AG04449 (cell line): Measurements from ENCODE around the gene MYO5A.

Experiments
- CTCF ChIA-PET: fragments of 350-600 bp; formaldehyde crosslinking; extraction: SDS; loops from one replicate; lab custom pipeline; 2021; ENCODE audit warnings: antibody characterized with exemption; lab: Yijun Ruan, JAX
- POLR2A ChIA-PET: fragments of 400-600, 350-600 bp; formaldehyde crosslinking; extraction: SDS; loops from one replicate; lab custom pipeline; 2020; ENCODE audit warnings: antibody characterized with exemption, inconsistent platforms; lab: Yijun Ruan, JAX
- DNase-seq: peaks from one replicate; pipeline ENCODE4 v3.0.0-alpha.2; 2010; ENCODE audit warnings: low read depth, low spot score
- H3K4me3 ChIP-seq: 2 replicates; pipeline ENCODE4 v1.5.1; 2011; ENCODE audit warnings: low read depth, mild to moderate bottlenecking, control low read depth, low read length
- CTCF ChIP-seq: IDR thresholded peaks from one replicate; pipeline ENCODE4 v1.5.1; 2011; ENCODE audit warnings: mild to moderate bottlenecking, moderate library complexity, low read length, control low read depth, inconsistent platforms; ENCODE audit not compliant: insufficient read depth; ENCODE audit errors: missing control alignments

The MYO5A gene

GRCh38 chr15:52481915-52482314 is 46.8 kb downstream of the MYO5A start:
- CTCF ChIA-PET: interaction anchor here (1.2 kb wide), 1 partner anchor 15 kb away, joined by 3 read pairs; no protein-coding TSS in a partner anchor
- DNase-seq: peak; percentile 57
- no peak for TF ChIP-seq CTCF
- POLR2A ChIA-PET: no interaction called here
- H3K4me3 ChIP-seq: no peak overlapping the region

- no peak overlapping the region for H3K4me3 ChIP-seq
- no peak for TF ChIP-seq CTCF
- no peak for DNase-seq
- ChIA-PET CTCF (interaction anchor here (0.9 to 1.2 kb wide), 2 partner anchors 14 to 144 kb away, joined by 3 read pairs; no protein-coding TSS in a partner anchor), POLR2A (no interaction called here)
These were observed 47.7 kb downstream of the MYO5A start for GRCh38 chr15:52480990-52481389.

GRCh38 chr15:52466716-52467115 is 62.0 kb downstream of the MYO5A start:
- POLR2A ChIA-PET: no interaction called here
- CTCF ChIA-PET: interaction anchor here (1.0 kb wide), 1 partner anchor 15 kb away, joined by 3 read pairs; no protein-coding TSS in a partner anchor
- no peak for TF ChIP-seq CTCF

GRCh38 chr15:52466134-52466701 is 62.5 kb downstream of the MYO5A start:
- no peak for DNase-seq
- ChIA-PET POLR2A (no interaction called here), CTCF (no interaction called here)
- no peak for TF ChIP-seq CTCF
- H3K4me3 ChIP-seq: no peak overlapping the region

More at GRCh38 chr15:52466716-52467115, 62.0 kb downstream of the MYO5A start:
- no peak overlapping the region for H3K4me3 ChIP-seq
- DNase-seq: no peak

GRCh38 chr15:52464478-52464877 is 64.2 kb downstream of the MYO5A start:
- DNase-seq: no peak
- POLR2A ChIA-PET: no interaction called here
- CTCF ChIA-PET: interaction anchor here (1.0 to 2.4 kb wide), 3 partner anchors 15 to 208 kb away, joined by 4 to 7 read pairs (median 7); no protein-coding TSS in a partner anchor
- H3K4me3 ChIP-seq: no peak overlapping the region
- no peak for TF ChIP-seq CTCF

- no peak for DNase-seq
- TF ChIP-seq CTCF: no peak
- ChIA-PET CTCF (interaction anchor here (1.0 to 2.4 kb wide), 6 partner anchors 15 to 207 kb away, joined by 3 to 7 read pairs (median 6); no protein-coding TSS in a partner anchor), POLR2A (no interaction called here)
- no peak overlapping the region for H3K4me3 ChIP-seq
These were observed 64.6 kb downstream of the MYO5A start for GRCh38 chr15:52464040-52464439.
